SK-N-SH (cell line): ENCODE data around the gene MRM2. TPM values are rescaled to one million over a fixed set of nuclear protein-coding genes. Genes with fewer than 3 reads are reported as not detected.

Source experiments
- CTCF ChIA-PET: fragments of 300-600, 350-600 bp; formaldehyde crosslinking; extraction: SDS; loops from one replicate; lab custom pipeline; 2021; lab: Yijun Ruan, JAX
- POLR2A ChIA-PET: fragments of 350-600 bp; sonication (Branson Sonifier 250); formaldehyde crosslinking; extraction: SDS; loops from one replicate; lab custom pipeline; 2020; ENCODE audit warnings: antibody characterized with exemption, inconsistent platforms; lab: Yijun Ruan, JAX
- DNase-seq: peaks from one replicate; pipeline ENCODE4 v3.0.0; 2012
- H2AFZ ChIP-seq: fragments of 200-600 bp; sonication (generic); 2 replicates; pipeline ENCODE4 v1.8.1; 2016; ENCODE audit warnings: antibody characterized with exemption, mild to moderate bottlenecking, low read depth
- H3F3A ChIP-seq: fragments of 200-600 bp; sonication (generic); replicated peaks from 2 replicates; pipeline ENCODE3; 2016; ENCODE audit warnings: antibody characterized with exemption, mild to moderate bottlenecking; ENCODE audit not compliant: insufficient read depth
- H3K27ac ChIP-seq, 2 experiments: fragments of 200-500 bp in 1 of 2; fragments of 200-600 bp in 1 of 2; sonication (Bioruptor generic) in 1 of 2; sonication (generic), shearing (Covaris generic) in 1 of 2; 2 replicates each; pipeline versions ENCODE4 v1.5.1 to v1.6.1; 2014 to 2016; ENCODE audit warnings: low read depth in 2 of 2, inconsistent platforms in 1 of 2, low read length in 1 of 2, mild to moderate bottlenecking in 1 of 2, mixed read lengths in 1 of 2
- H3K27me3 ChIP-seq: fragments of 200-600 bp; sonication (generic), shearing (Covaris generic); 2 replicates; pipeline ENCODE4 v1.6.1; 2016; ENCODE audit warnings: mixed run types; ENCODE audit not compliant: insufficient read depth
- H3K36me3 ChIP-seq, 2 experiments: fragments of 200-500 bp in 1 of 2; fragments of 200-600 bp in 1 of 2; sonication (Bioruptor generic) in 1 of 2; sonication (generic) in 1 of 2; replicated peaks in 1 of 2; 2 replicates each; pipeline versions ENCODE3 to v1.5.1; 2014 to 2016; ENCODE audit warnings: low read length in 1 of 2, mild to moderate bottlenecking in 1 of 2; ENCODE audit not compliant: insufficient read depth in 2 of 2, control insufficient read depth in 1 of 2
- H3K4me1 ChIP-seq, 2 experiments: fragments of 200-500 bp in 1 of 2; fragments of 200-600 bp in 1 of 2; sonication (Bioruptor generic) in 1 of 2; sonication (generic), shearing (Covaris generic) in 1 of 2; 2 replicates each; pipeline versions ENCODE4 v1.5.1 to v1.6.1; 2014 to 2016; ENCODE audit warnings: low read depth in 1 of 2, low read length in 1 of 2, mixed run types in 1 of 2; ENCODE audit not compliant: insufficient read depth in 2 of 2, control insufficient read depth in 1 of 2
- H3K4me2 ChIP-seq: fragments of 200-600 bp; sonication (generic), shearing (Covaris generic); 2 replicates; pipeline ENCODE4 v1.6.1; 2017; ENCODE audit warnings: mixed run types
- H3K4me3 ChIP-seq, 2 experiments: fragments of 200-500 bp in 1 of 2; fragments of 200-600 bp in 1 of 2; sonication (Bioruptor generic) in 1 of 2; sonication (generic), shearing (Covaris generic) in 1 of 2; 2 replicates each; pipeline versions ENCODE4 v1.5.1 to v1.8.1; 2014 to 2016; ENCODE audit warnings: low read depth in 2 of 2, inconsistent platforms in 1 of 2, low read length in 1 of 2, mild to moderate bottlenecking in 1 of 2, mixed read lengths in 1 of 2, moderate library complexity in 1 of 2
- H3K79me2 ChIP-seq: fragments of 200-600 bp; sonication (generic); 2 replicates; pipeline ENCODE4 v1.8.1; 2017; ENCODE audit warnings: mild to moderate bottlenecking; ENCODE audit not compliant: insufficient read depth
- H3K9ac ChIP-seq: fragments of 200-600 bp; sonication (generic); 2 replicates; pipeline ENCODE4 v1.6.1; 2017; ENCODE audit warnings: mixed run types
- H3K9me2 ChIP-seq: fragments of 200-600 bp; sonication (generic); 2 replicates; pipeline ENCODE4 v1.6.1; 2017; ENCODE audit warnings: mixed run types
- H3K9me3 ChIP-seq: fragments of 200-600 bp; sonication (generic); 2 replicates; pipeline ENCODE4 v1.6.1; 2017; ENCODE audit warnings: mixed run types, mild to moderate bottlenecking, moderate library complexity
- H4K20me1 ChIP-seq: fragments of 200-600 bp; sonication (generic); 2 replicates; pipeline ENCODE4 v1.6.1; 2017; ENCODE audit warnings: mild to moderate bottlenecking, mixed run types; ENCODE audit not compliant: insufficient read depth
- CTCF ChIP-seq: fragments of 200-600 bp; sonication (generic); IDR thresholded peaks from 2 replicates; pipeline ENCODE4 v1.6.1; 2017; ENCODE audit warnings: antibody characterized with exemption, mild to moderate bottlenecking, moderate library complexity
- EP300 ChIP-seq, 2 experiments: IDR thresholded peaks; 2 replicates each; pipeline versions ENCODE4 v1.4.0 to v1.6.1; 2012; ENCODE audit warnings: borderline replicate concordance in 1 of 2, low read depth in 1 of 2, low read length in 1 of 2
- FOSL2 ChIP-seq: IDR thresholded peaks from 2 replicates; pipeline ENCODE4 v1.4.0; 2012; ENCODE audit warnings: low read depth, mild to moderate bottlenecking, moderate library complexity, borderline replicate concordance
- GATA2 ChIP-seq: sonication (generic); formaldehyde crosslinking; IDR thresholded peaks from 2 replicates; pipeline ENCODE4 v1.5.0; 2020; ENCODE audit warnings: mild to moderate bottlenecking, missing genetic modification reagents
- IRF3 ChIP-seq: fragments of 150-350 bp; IDR thresholded peaks from 2 replicates; pipeline ENCODE4 v1.6.1; 2016; ENCODE audit warnings: mild to moderate bottlenecking, low read depth, low read length
- MEF2A ChIP-seq: IDR thresholded peaks from 2 replicates; pipeline ENCODE4 v1.4.0; 2012; ENCODE audit warnings: low read depth, borderline replicate concordance
- NRF1 ChIP-seq: IDR thresholded peaks from 2 replicates; pipeline ENCODE4 v1.6.1; 2012; ENCODE audit warnings: low read depth, mild to moderate bottlenecking, low read length
- PBX3 ChIP-seq: IDR thresholded peaks from 2 replicates; pipeline ENCODE4; 2012
- POLR2AphosphoS5 ChIP-seq: IDR thresholded peaks from 2 replicates; pipeline ENCODE4 v1.6.1; 2012; ENCODE audit warnings: low read depth, low read length
- RAD21 ChIP-seq: IDR thresholded peaks from 2 replicates; pipeline ENCODE4 v1.6.1; 2012; ENCODE audit warnings: mild to moderate bottlenecking, low read length
- SMC3 ChIP-seq: IDR thresholded peaks from 2 replicates; pipeline ENCODE4 v1.6.1; 2012; ENCODE audit warnings: low read depth, low read length, improper control_type of control experiment
- TAF1 ChIP-seq: IDR thresholded peaks from 2 replicates; pipeline ENCODE4 v1.6.1; 2012; ENCODE audit warnings: low read depth, mild to moderate bottlenecking, low read length, moderate library complexity, borderline replicate concordance
- TEAD4 ChIP-seq: IDR thresholded peaks from 2 replicates; pipeline ENCODE4 v1.4.0; 2012; ENCODE audit warnings: mild to moderate bottlenecking, borderline replicate concordance; ENCODE audit not compliant: insufficient read depth
- USF2 ChIP-seq: fragments of 150-350 bp; IDR thresholded peaks from 2 replicates; pipeline ENCODE4 v1.6.1; 2017; ENCODE audit warnings: antibody characterized with exemption, low read length, low read depth, borderline replicate concordance
- YY1 ChIP-seq: IDR thresholded peaks from 2 replicates; pipeline ENCODE4 v1.4.0; 2012; ENCODE audit warnings: low read depth, mild to moderate bottlenecking
- WGBS: methylation state at CpG from one replicate; pipeline ENCODE4 v1.1.6; 2017; ENCODE audit warnings: low lambda C conversion rate; 5-methylcytosine and 5-hydroxymethylcytosine counted together
- polyA plus RNA-seq, 3 experiments: library from polyadenylated mRNA; depleted of rRNA; stranded (reverse); fragments of >200 nt; gene quantifications; 2 replicates each; pipeline ENCODE4 v1.2.3, GENCODE V29; 2012

The MRM2 gene
- polyA plus RNA-seq, 1 of the 3 experiments (the other 2 are of a cell fraction) = 30.7 TPM

GRCh38 chr7:2248984-2249694 is 7.1 kb upstream of the MRM2 start (continued):
- TF ChIP-seq USF2 (peak; percentile 72), POLR2AphosphoS5 (peak; percentile 66), GATA2 (CRISPR knock-in tag) (no peak), YY1 (no peak), TAF1 (peak; percentile 71; the same call in 1 of the 2 replicates), IRF3 (no peak), CTCF (peak; percentile 40)

- Histone ChIP-seq H4K20me1 (no peaks in the 10 kb centered on the region), H3K9me3 (no peaks in the 10 kb centered on the region), H2AFZ (no peak overlapping the region), H3K4me1 (peaks cover 14 to 16% of the 10 kb centered on the region in 2 experiments; a peak in 3 of 4 replicates), H3K27ac (peak overlapping the region in 1 of 2 experiments; percentile 98; a peak in 3 of 4 replicates), H3K9ac (no peak overlapping the region), H3K9me2 (no peaks in the 10 kb centered on the region), H3K4me3 (no peak overlapping the region), H3F3A (peaks cover 32% of the 10 kb centered on the region), H3K27me3 (no peaks in the 10 kb centered on the region), H3K4me2 (no peak overlapping the region), H3K36me3 (no peaks in the 10 kb centered on the region), H3K79me2 (peaks cover 17% of the 10 kb centered on the region)
- no peak for TF ChIP-seq YY1
- no peak for TF ChIP-seq FOSL2
- no peak for TF ChIP-seq PBX3
- no peak for TF ChIP-seq TEAD4
- TF ChIP-seq CTCF = peak; percentile 86
- peak; percentile 72 for TF ChIP-seq RAD21
- TF ChIP-seq EP300 (IDR thresholded peaks at IDR 0.05; ENCODE audit: borderline replicate concordance in 1 of 2, low read depth in 1 of 2, low read length in 1 of 2) = no peak
- TF ChIP-seq POLR2AphosphoS5 = no peak
- TF ChIP-seq MEF2A = no peak
- TF ChIP-seq SMC3 = peak; percentile 78
- no peak for TF ChIP-seq NRF1
- 88% methylated on average over 33 of the region's 36 CpGs for WGBS
- ChIA-PET CTCF (interaction anchor here (0.6 to 2.7 kb wide), 13 partner anchors 10 to 527 kb away, joined by 3 to 23 read pairs (median 4); no protein-coding TSS in a partner anchor), POLR2A (no interaction called here)
- DNase-seq = peak; percentile 95
Measured at GRCh38 chr7:2247141-2247995, 5.4 kb upstream of the MRM2 start.
